IMR-90 (cell line): Measurements from ENCODE around the gene TYRP1. TPM values are rescaled to one million over a fixed set of nuclear protein-coding genes. Genes with fewer than 3 reads are reported as not detected.

ENCODE experiments used
- ATAC-seq: fragments of 200-7000 bp; cut with Tn5 transposase; 2 replicates; pipeline ENCODE4 v1.9.1; 2020; ENCODE audit warnings: low read depth, mild to moderate bottlenecking, moderate library complexity
- BruUV-seq: library from RNA; stranded (reverse); fragments of 400-500 nt; replicated peaks from 2 replicates; lab custom pipeline; 2021; lab: Mats Ljungman, UMichigan
- CTCF ChIA-PET: fragments of 300-600 bp; formaldehyde crosslinking; extraction: SDS; loops from one replicate; lab custom pipeline; 2021; ENCODE audit warnings: antibody characterized with exemption; lab: Yijun Ruan, JAX
- POLR2A ChIA-PET: fragments of 300-600 bp; sonication (Branson Sonifier 250); formaldehyde crosslinking; loops from one replicate; lab custom pipeline; 2022; ENCODE audit warnings: antibody characterized with exemption; ENCODE audit not compliant: unreplicated experiment; lab: Charles Lee
- DNase-seq: peaks from one replicate; pipeline ENCODE4 v3.0.0; 2013
- H2AFZ ChIP-seq: replicated peaks from 2 replicates; pipeline ENCODE3; 2013; ENCODE audit warnings: low read length, mild to moderate bottlenecking; ENCODE audit not compliant: poor library complexity
- H2AK5ac ChIP-seq: 2 replicates; pipeline ENCODE4 v1.6.1; 2013; ENCODE audit warnings: low read depth, low read length, inconsistent platforms
- H2AK9ac ChIP-seq: replicated peaks from 2 replicates; pipeline ENCODE3; 2013; ENCODE audit warnings: mild to moderate bottlenecking, low read depth, low read length, moderate library complexity; ENCODE audit not compliant: poor library complexity
- H2BK120ac ChIP-seq: 2 replicates; pipeline ENCODE4 v1.6.1; 2013; ENCODE audit warnings: low read depth, low read length, inconsistent platforms
- H2BK15ac ChIP-seq: 3 replicates; pipeline ENCODE4 v1.6.1; 2013; ENCODE audit warnings: low read depth, low read length, inconsistent platforms
- H2BK20ac ChIP-seq: 2 replicates; pipeline ENCODE4 v1.6.1; 2013; ENCODE audit warnings: low read depth, mild to moderate bottlenecking, inconsistent platforms, low read length, moderate library complexity
- H2BK5ac ChIP-seq: 2 replicates; pipeline ENCODE4 v1.6.1; 2013; ENCODE audit warnings: mild to moderate bottlenecking, low read depth, low read length, inconsistent platforms; ENCODE audit not compliant: poor library complexity, severe bottlenecking
- H3K14ac ChIP-seq: replicated peaks from 2 replicates; pipeline ENCODE4 v1.6.1; 2013; ENCODE audit warnings: low read depth, low read length, inconsistent platforms
- H3K18ac ChIP-seq: 2 replicates; pipeline ENCODE4 v1.6.1; 2013; ENCODE audit warnings: low read depth, low read length, control low read depth
- H3K23ac ChIP-seq: 2 replicates; pipeline ENCODE4 v1.6.1; 2013; ENCODE audit warnings: low read depth, low read length, inconsistent platforms
- H3K27ac ChIP-seq: 2 replicates; pipeline ENCODE4 v1.5.1; 2013; ENCODE audit warnings: mild to moderate bottlenecking, control low read depth, low read length; ENCODE audit not compliant: insufficient read depth
- H3K27me3 ChIP-seq: 2 replicates; pipeline ENCODE4 v1.6.1; 2013; ENCODE audit warnings: low read length; ENCODE audit not compliant: control insufficient read depth, insufficient read depth
- H3K36me3 ChIP-seq: 2 replicates; pipeline ENCODE4 v1.6.1; 2013; ENCODE audit warnings: low read length, mixed read lengths; ENCODE audit not compliant: control insufficient read depth, insufficient read depth
- H3K4ac ChIP-seq: 2 replicates; pipeline ENCODE4 v1.6.1; 2013; ENCODE audit warnings: low read depth, low read length, inconsistent platforms
- H3K4me1 ChIP-seq: 2 replicates; pipeline ENCODE4 v1.6.1; 2013; ENCODE audit warnings: low read length, mixed read lengths; ENCODE audit not compliant: control insufficient read depth, insufficient read depth
- H3K4me2 ChIP-seq: 2 replicates; pipeline ENCODE4 v1.6.1; 2013; ENCODE audit warnings: low read depth, mild to moderate bottlenecking, control low read depth, low read length, moderate library complexity
- H3K4me3 ChIP-seq: 2 replicates; pipeline ENCODE4 v1.5.1; 2013; ENCODE audit warnings: low read depth, mild to moderate bottlenecking, control low read depth, low read length, moderate library complexity; ENCODE audit not compliant: insufficient read depth
- H3K56ac ChIP-seq: 2 replicates; pipeline ENCODE4 v1.6.1; 2013; ENCODE audit warnings: low read length, inconsistent platforms; ENCODE audit not compliant: insufficient read depth; ENCODE audit errors: extremely low read depth
- H3K79me1 ChIP-seq, 2 experiments: 2 replicates each; pipeline ENCODE4 v1.6.1; 2013; ENCODE audit warnings: low read length in 2 of 2, inconsistent platforms in 1 of 2, low read depth in 1 of 2
- H3K9ac ChIP-seq: 2 replicates; pipeline ENCODE4 v1.6.1; 2013; ENCODE audit warnings: low read depth, low read length, control low read depth
- H3K9me1 ChIP-seq: 2 replicates; pipeline ENCODE4 v1.6.1; 2013; ENCODE audit warnings: low read length, inconsistent platforms; ENCODE audit not compliant: insufficient read depth
- H3K9me3 ChIP-seq: 2 replicates; pipeline ENCODE4 v1.6.1; 2013; ENCODE audit warnings: low read length; ENCODE audit not compliant: control insufficient read depth, insufficient read depth
- H4K20me1 ChIP-seq: 2 replicates; pipeline ENCODE4 v1.6.1; 2013; ENCODE audit warnings: low read length, inconsistent platforms; ENCODE audit not compliant: insufficient read depth
- H4K5ac ChIP-seq: 2 replicates; pipeline ENCODE4 v1.6.1; 2013; ENCODE audit warnings: mild to moderate bottlenecking, low read depth, low read length, control low read depth
- H4K8ac ChIP-seq, 2 experiments: 2 replicates each; pipeline ENCODE4 v1.6.1; 2013; ENCODE audit warnings: low read depth in 2 of 2, low read length in 2 of 2, control low read depth in 1 of 2, inconsistent platforms in 1 of 2
- H4K91ac ChIP-seq: 2 replicates; pipeline ENCODE4 v1.6.1; 2013; ENCODE audit warnings: low read depth, low read length, inconsistent platforms; ENCODE audit not compliant: insufficient read depth
- BHLHE40 ChIP-seq: fragments of 150-350 bp; IDR thresholded peaks from 2 replicates; pipeline ENCODE4 v1.6.1; 2016; ENCODE audit warnings: mild to moderate bottlenecking, low read depth, low read length
- CHD1 ChIP-seq: IDR thresholded peaks from 2 replicates; pipeline ENCODE4 v1.6.1; 2012; ENCODE audit warnings: low read depth, low read length, improper control_type of control experiment
- MAFK ChIP-seq: IDR thresholded peaks from 2 replicates; pipeline ENCODE4 v1.6.1; 2012; ENCODE audit warnings: low read depth, low read length, improper control_type of control experiment
- MAZ ChIP-seq: IDR thresholded peaks from 2 replicates; pipeline ENCODE4 v1.6.1; 2012; ENCODE audit warnings: low read depth, mild to moderate bottlenecking, low read length, improper control_type of control experiment, moderate library complexity, borderline replicate concordance
- POLR2A ChIP-seq: IDR thresholded peaks from 2 replicates; pipeline ENCODE4 v1.6.1; 2012; ENCODE audit warnings: mild to moderate bottlenecking, low read depth, low read length
- RAD21 ChIP-seq: IDR thresholded peaks from 2 replicates; pipeline ENCODE4 v1.6.1; 2012; ENCODE audit warnings: low read length, improper control_type of control experiment
- RFX5 ChIP-seq: IDR thresholded peaks from 2 replicates; pipeline ENCODE4 v1.8.0; 2012; ENCODE audit warnings: low read depth, mild to moderate bottlenecking, low read length, moderate library complexity
- WGBS, 2 experiments: methylation state at CpG; one replicate each; pipeline versions ENCODE4 v1.1.5 to v1.1.7; 2013; ENCODE audit warnings: missing lambda C conversion rate in 2 of 2; ENCODE audit not compliant: insufficient read length in 1 of 2; ENCODE audit errors: extremely low coverage in 2 of 2; 5-methylcytosine and 5-hydroxymethylcytosine counted together
- dilution Hi-C: fragments of 300-500 bp; cut with HindIII; formaldehyde crosslinking; loops from one replicate; pipeline ENCODE4 v1.14.3; 2018; ENCODE audit warnings: low sequenced_read_pairs; ENCODE audit not compliant: unreplicated experiment
- in situ Hi-C: fragments of 300-500 bp; cut with MboI; formaldehyde crosslinking; loops from 3 replicates; pipeline ENCODE4 v1.14.3; 2019; ENCODE audit warnings: low sequenced_read_pairs, inconsistent platforms, mixed read lengths
- intact Hi-C: fragments of 100-400 bp; cut with micrococcal nuclease; formaldehyde crosslinking; loops from 2 replicates; pipeline ENCODE4 v1.10.0; 2022
- polyA plus RNA-seq, 3 experiments: library from polyadenylated mRNA; depleted of rRNA; stranded (reverse); fragments of >200 nt; gene quantifications; 2 replicates each; pipeline ENCODE4 v1.2.3, GENCODE V29; 2012; ENCODE audit warnings: low replicate concordance in 1 of 3
- total RNA-seq: library from RNA; depleted of rRNA; stranded (reverse); fragments of >200 nt; gene quantifications from 2 replicates; pipeline ENCODE4 v1.2.3, GENCODE V29; 2012
- TF ChIP-seq, protein P1 (sequence below): conservative IDR thresholded peaks from 2 replicates; pipeline ENCODE4 v1.5.1; 2012; ENCODE audit warnings: mild to moderate bottlenecking, low read depth, low read length, improper control_type of control experiment

The TYRP1 gene
- total and polyA plus RNA-seq, 2 of the 4 experiments (the other 2 are of a cell fraction) = 0.60 to 0.90 TPM

DNA sequence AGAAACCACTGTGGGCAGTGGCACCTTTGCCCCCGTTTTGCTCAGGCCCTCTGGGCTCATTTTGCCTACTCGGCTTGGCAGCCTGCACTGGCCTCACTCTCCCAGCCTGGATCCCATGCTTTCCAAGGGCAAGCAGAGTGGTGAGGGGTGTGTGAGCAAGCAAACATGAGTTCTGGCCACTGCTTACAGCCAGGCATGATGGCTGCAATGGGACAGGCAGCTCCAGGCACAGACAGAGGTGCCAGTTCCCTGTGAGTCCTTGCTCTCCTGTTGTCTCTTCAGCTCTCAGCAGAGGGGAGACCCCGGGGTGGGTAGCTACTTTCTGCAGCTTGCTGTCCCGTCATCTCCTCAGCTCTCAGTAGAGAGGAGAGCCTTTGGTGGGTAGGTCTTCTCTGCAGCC, 35.2 kb upstream of the TYRP1 start:
- Histone ChIP-seq H3K36me3 (no peaks in the 10 kb centered on the region), H2BK20ac (no peak overlapping the region), H3K56ac (no peak overlapping the region), H4K91ac (no peak overlapping the region), H3K9me3 (no peaks in the 10 kb centered on the region), H3K14ac (no peak overlapping the region), H2AFZ (no peak overlapping the region), H2BK15ac (no peak overlapping the region), H3K18ac (no peak overlapping the region), H3K4ac (no peak overlapping the region), H3K23ac (no peak overlapping the region), H3K27ac (no peak overlapping the region), H3K79me1 (no peaks in the 10 kb centered on the region), H3K4me3 (no peak overlapping the region), H3K4me1 (no peaks in the 10 kb centered on the region), H2AK9ac (no peak overlapping the region), H3K4me2 (no peak overlapping the region), H4K5ac (no peak overlapping the region), H3K9me1 (no peaks in the 10 kb centered on the region), H2BK120ac (no peak overlapping the region), H4K20me1 (no peaks in the 10 kb centered on the region), H2BK5ac (no peak overlapping the region), H3K27me3 (no peaks in the 10 kb centered on the region), H3K9ac (no peak overlapping the region), H4K8ac (no peak overlapping the region), H2AK5ac (no peak overlapping the region)
- intact Hi-C loops (no loop called here), in situ Hi-C loops (no loop called here), dilution Hi-C loops (no loop called here)
- 67% methylated on average over 2 of the region's 4 CpGs; no CpG with 5 or more reads in 1 of the 2 experiments for WGBS, 2 experiments
- DNase-seq (no peak), ATAC-seq (no peak)
- BruUV-seq = no TSS peak
- ChIA-PET CTCF (no interaction called here), POLR2A (no interaction called here)
- no peak for TF ChIP-seq MAZ
- no peak for TF ChIP-seq POLR2A
- no peak for TF ChIP-seq RFX5
- TF ChIP-seq, protein P1, sequence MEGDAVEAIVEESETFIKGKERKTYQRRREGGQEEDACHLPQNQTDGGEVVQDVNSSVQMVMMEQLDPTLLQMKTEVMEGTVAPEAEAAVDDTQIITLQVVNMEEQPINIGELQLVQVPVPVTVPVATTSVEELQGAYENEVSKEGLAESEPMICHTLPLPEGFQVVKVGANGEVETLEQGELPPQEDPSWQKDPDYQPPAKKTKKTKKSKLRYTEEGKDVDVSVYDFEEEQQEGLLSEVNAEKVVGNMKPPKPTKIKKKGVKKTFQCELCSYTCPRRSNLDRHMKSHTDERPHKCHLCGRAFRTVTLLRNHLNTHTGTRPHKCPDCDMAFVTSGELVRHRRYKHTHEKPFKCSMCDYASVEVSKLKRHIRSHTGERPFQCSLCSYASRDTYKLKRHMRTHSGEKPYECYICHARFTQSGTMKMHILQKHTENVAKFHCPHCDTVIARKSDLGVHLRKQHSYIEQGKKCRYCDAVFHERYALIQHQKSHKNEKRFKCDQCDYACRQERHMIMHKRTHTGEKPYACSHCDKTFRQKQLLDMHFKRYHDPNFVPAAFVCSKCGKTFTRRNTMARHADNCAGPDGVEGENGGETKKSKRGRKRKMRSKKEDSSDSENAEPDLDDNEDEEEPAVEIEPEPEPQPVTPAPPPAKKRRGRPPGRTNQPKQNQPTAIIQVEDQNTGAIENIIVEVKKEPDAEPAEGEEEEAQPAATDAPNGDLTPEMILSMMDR = no peak
- no peak for TF ChIP-seq RAD21
- TF ChIP-seq BHLHE40 = no peak
- TF ChIP-seq MAFK = no peak
- TF ChIP-seq CHD1 = no peak
